Ascending aorta (tissue), 2 donors: ENCODE measurements around the gene CHST1. TPM values are rescaled to one million over a fixed set of nuclear protein-coding genes. Genes with fewer than 3 reads are reported as not detected.

Source experiments
- DNase-seq, 2 donors: peaks; one replicate each; pipeline ENCODE4 v3.0.0-alpha.2; 2019; ENCODE audit warnings: low spot score in 2 of 2
- H3K27ac ChIP-seq, 2 donors: fragments of 200-600 bp; sonication (generic); one replicate each; pipeline ENCODE4 v1.5.1; 2016 to 2017; ENCODE audit warnings: mild to moderate bottlenecking in 1 of 2
- H3K27me3 ChIP-seq: fragments of 200-600 bp; sonication (generic); one replicate; pipeline ENCODE4 v1.5.1; 2017
- H3K36me3 ChIP-seq, 2 donors: fragments of 200-600 bp; sonication (generic); one replicate each; pipeline ENCODE4 v1.5.1; 2016
- H3K4me1 ChIP-seq, 2 donors: fragments of 200-600 bp; sonication (generic); one replicate each; pipeline ENCODE4 v1.5.1; 2016 to 2017; ENCODE audit warnings: mild to moderate bottlenecking in 1 of 2
- H3K4me3 ChIP-seq, 2 donors: fragments of 200-600 bp; sonication (generic); one replicate each; pipeline ENCODE4 v1.5.1; 2016 to 2017; ENCODE audit warnings: mild to moderate bottlenecking in 1 of 2
- H3K9me3 ChIP-seq, 2 donors: fragments of 200-600 bp; sonication (generic); one replicate each; pipeline ENCODE4 v1.5.1; 2016
- intact Hi-C: fragments of 100-400 bp; cut with DNase I; formaldehyde crosslinking; loops from one replicate; pipeline ENCODE4 v1.15.1; 2023
- total RNA-seq: library from RNA; depleted of rRNA; stranded (reverse); fragments of >200 nt; gene quantifications from one replicate; pipeline ENCODE4 v1.1.0, GENCODE V29; 2016
- TF ChIP-seq, protein P1 (sequence below), 3 experiments: fragments of 200-600 bp in 2 of 3; fragments of 450-650 bp in 1 of 3; sonication (generic) in 2 of 3; IDR thresholded peaks; one replicate each; pipeline ENCODE4 v1.5.1; 2016 to 2019; ENCODE audit warnings: antibody characterized with exemption in 3 of 3, mild to moderate bottlenecking in 1 of 3, moderate library complexity in 1 of 3

CHST1 gene
- total RNA-seq, 1 donor from 2014 or later: 40.2 TPM

DNA sequence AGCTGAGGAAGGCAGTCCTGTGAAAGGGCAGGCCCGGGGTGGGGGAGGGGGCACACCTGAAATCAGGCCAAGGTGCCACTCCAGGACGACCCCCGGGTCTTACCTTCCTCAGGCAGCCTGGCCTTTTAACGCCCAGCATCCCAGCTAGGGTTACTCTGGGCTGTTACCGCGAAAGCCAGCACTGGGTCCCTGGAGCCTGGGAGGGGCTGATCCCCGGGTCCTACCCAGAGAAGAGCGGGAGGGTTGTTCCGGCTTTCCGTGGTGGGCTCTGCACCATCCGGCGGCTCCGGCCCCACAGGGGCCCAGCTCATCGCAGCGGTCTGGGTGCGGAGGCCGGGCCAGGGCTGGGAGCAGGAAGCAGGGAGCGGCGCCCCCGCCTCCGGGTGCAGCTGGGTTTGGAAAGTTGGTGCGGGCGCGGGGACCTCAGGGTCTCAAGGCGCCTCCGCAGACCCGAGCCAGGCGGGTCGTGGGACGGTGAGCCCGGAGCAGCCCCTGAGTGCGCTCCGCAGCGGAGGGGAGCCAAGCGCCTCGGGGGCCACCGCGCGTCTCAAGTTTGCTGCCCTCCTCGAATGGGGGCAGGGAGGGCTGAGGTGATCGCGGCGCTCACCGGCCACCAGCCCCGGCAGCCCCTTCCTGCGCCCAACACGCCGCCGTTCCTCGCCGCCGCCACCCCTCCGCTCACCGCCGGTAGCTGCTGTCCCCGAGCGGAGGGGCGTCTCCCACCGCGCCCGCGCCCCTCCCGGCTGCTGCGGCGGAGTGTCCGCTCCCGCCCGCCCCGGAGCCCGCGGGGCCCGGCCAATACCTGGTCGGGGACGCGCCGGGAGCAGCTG lies 831 bp downstream of the CHST1 start:
- peaks cover 0 to 27% of the 10 kb centered on the region in 2 donors for H3K4me1 ChIP-seq
- H3K27me3 ChIP-seq: no peaks in the 10 kb centered on the region
- H3K27ac ChIP-seq: peak overlapping the region; percentile 47 to 64
- TF ChIP-seq, protein P1, sequence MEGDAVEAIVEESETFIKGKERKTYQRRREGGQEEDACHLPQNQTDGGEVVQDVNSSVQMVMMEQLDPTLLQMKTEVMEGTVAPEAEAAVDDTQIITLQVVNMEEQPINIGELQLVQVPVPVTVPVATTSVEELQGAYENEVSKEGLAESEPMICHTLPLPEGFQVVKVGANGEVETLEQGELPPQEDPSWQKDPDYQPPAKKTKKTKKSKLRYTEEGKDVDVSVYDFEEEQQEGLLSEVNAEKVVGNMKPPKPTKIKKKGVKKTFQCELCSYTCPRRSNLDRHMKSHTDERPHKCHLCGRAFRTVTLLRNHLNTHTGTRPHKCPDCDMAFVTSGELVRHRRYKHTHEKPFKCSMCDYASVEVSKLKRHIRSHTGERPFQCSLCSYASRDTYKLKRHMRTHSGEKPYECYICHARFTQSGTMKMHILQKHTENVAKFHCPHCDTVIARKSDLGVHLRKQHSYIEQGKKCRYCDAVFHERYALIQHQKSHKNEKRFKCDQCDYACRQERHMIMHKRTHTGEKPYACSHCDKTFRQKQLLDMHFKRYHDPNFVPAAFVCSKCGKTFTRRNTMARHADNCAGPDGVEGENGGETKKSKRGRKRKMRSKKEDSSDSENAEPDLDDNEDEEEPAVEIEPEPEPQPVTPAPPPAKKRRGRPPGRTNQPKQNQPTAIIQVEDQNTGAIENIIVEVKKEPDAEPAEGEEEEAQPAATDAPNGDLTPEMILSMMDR (IDR thresholded peaks at IDR 0.05): no peak
- no peak for DNase-seq
- H3K9me3 ChIP-seq: no peaks in the 10 kb centered on the region
- no peaks in the 10 kb centered on the region for H3K36me3 ChIP-seq
- intact Hi-C loops: loop anchor here (2.0 to 10.0 kb wide), 6 partner anchors 93 to 570 kb away; partner anchors contain the start of genes PEX16 and PRDM11
- H3K4me3 ChIP-seq: peak overlapping the region; percentile 62 to 78

DNA sequence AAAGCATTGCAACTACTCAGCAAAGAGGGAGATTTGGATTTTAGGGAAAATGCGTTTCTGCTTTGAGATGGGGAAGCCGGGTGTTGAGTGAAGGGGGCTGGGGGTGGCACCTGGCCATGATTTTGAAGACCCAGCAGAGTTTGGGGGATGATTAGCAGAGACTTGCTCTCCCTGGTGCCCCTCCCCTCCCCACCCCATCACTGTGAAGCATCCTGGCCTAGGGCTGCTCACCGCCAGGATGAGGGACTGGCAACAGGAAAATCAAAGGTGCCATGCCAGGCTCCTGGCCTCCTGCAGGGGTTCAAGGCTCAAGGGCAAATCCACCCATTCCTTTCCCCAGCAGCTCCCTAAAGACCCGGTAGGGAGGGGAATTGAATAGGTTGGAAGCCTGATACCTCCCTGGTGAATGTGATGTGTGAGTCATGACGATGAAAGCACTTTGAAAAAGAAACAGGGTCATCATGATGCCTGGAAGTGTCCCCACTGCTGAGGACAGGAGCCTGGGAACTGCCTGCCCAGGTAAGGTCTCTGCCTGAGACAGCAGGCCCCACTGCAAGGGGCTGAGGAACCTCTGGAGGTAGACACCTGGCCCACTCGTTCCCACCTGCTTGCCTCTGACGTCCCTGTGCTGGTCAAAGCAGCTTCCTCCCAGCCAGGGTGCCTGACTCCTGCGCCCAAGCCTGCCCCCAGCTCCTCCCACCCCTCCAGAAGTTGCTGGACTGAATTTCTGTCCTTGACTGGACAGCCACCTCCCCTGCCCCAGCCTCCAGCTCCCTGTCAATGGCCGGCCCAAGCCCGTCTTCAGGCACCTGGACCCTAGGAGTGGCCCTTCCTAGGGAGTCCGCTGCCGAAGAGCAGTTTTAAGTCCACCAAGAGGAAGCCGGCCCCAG lies 1.7 kb downstream of the CHST1 start:
- H3K27me3 ChIP-seq: no peaks in the 10 kb centered on the region
- no peak overlapping the region for H3K27ac ChIP-seq
- TF ChIP-seq, protein P1 (IDR thresholded peaks at IDR 0.05): no peak
- no peak for DNase-seq
- no peaks in the 10 kb centered on the region for H3K9me3 ChIP-seq
- H3K4me3 ChIP-seq: peak overlapping the region; percentile 62 to 78
- H3K4me1 ChIP-seq: peaks cover 0 to 34% of the 10 kb centered on the region in 2 donors
- no peaks in the 10 kb centered on the region for H3K36me3 ChIP-seq
- intact Hi-C loops: loop anchor here (2.0 to 10.0 kb wide), 5 partner anchors 109 to 569 kb away; partner anchors contain the start of genes PEX16 and PRDM11

GRCh38 chr11:45662665-45663485 lies 2.5 kb downstream of the CHST1 start:
- Histone ChIP-seq H3K4me1 (peaks cover 0 to 40% of the 10 kb centered on the region in 2 donors), H3K36me3 (no peaks in the 10 kb centered on the region), H3K27ac (no peak overlapping the region), H3K9me3 (no peaks in the 10 kb centered on the region), H3K4me3 (no peak overlapping the region), H3K27me3 (no peaks in the 10 kb centered on the region)
- intact Hi-C loops: loop anchor here (5.0 to 10.0 kb wide), 3 partner anchors 254 to 568 kb away; partner anchors contain the start of genes PEX16 and PRDM11
- peak in 1 of 2 donors; percentile 83 for DNase-seq
- TF ChIP-seq, protein P1 (IDR thresholded peaks at IDR 0.05): no peak

GRCh38 chr11:45662096-45662664 lies 3.2 kb downstream of the CHST1 start:
- TF ChIP-seq, protein P1 (IDR thresholded peaks at IDR 0.05): no peak
- Histone ChIP-seq H3K36me3 (no peaks in the 10 kb centered on the region), H3K4me1 (peaks cover 0 to 40% of the 10 kb centered on the region in 2 donors), H3K9me3 (no peaks in the 10 kb centered on the region), H3K27me3 (no peaks in the 10 kb centered on the region), H3K4me3 (no peak overlapping the region), H3K27ac (no peak overlapping the region)
- no peak for DNase-seq
- intact Hi-C loops: loop anchor here (5.0 to 10.0 kb wide), 3 partner anchors 255 to 567 kb away; partner anchors contain the start of genes PEX16 and PRDM11
